ENCODE measurements around the gene OR7D2.
A peak's percentile ranks its signal among the peaks of the same experiment; 100 is the strongest.
"Not testable (repeated sequence)": the region's sequence is repeated elsewhere in the genome, so short reads cannot be mapped to it uniquely, and the experiment has no call there.

The OR7D2 gene

GRCh38 chr19:9178901-9179300, at the start of gene OR7D2:
TSS of gene OR7D2 (plus strand) at chr19:9178979. CDS start at chr19:9185782, 6,803 bp downstream.
- DNase-seq (ENCODE audit: low read depth): no peak

- DNase-seq (ENCODE audit: low read depth): no peak
These were observed 47.8 kb upstream of the OR7D2 start for GRCh38 chr19:9130965-9131364.

GRCh38 chr19:9132422-9132821, 46.4 kb upstream of the OR7D2 start:
- no peak for DNase-seq (ENCODE audit: low read depth)

GRCh38 chr19:9139609-9140158, 39.1 kb upstream of the OR7D2 start:
- DNase-seq (ENCODE audit: low read depth): no peak

GRCh38 chr19:9140159-9140874, 38.5 kb upstream of the OR7D2 start, which contains the start of gene ZNF317:
TSS of gene ZNF317 (plus strand) at chr19:9140397. CDS start at chr19:9156017, 15,620 bp downstream.
- DNase-seq (ENCODE audit: low read depth): peak; percentile 82

GRCh38 chr19:9144920-9145319, 33.9 kb upstream of the OR7D2 start:
- no peak for DNase-seq (ENCODE audit: low read depth)

- DNase-seq (ENCODE audit: low read depth): no peak
These were observed 31.9 kb upstream of the OR7D2 start for GRCh38 chr19:9146882-9147281.

- DNase-seq (ENCODE audit: low read depth): no peak
These were observed 30.1 kb upstream of the OR7D2 start for GRCh38 chr19:9148697-9149096.

- no peak for DNase-seq (ENCODE audit: low read depth)
These were observed 28.8 kb upstream of the OR7D2 start for GRCh38 chr19:9149997-9150396.

- DNase-seq (ENCODE audit: low read depth): no peak
These were observed 28.1 kb upstream of the OR7D2 start for GRCh38 chr19:9150650-9151049.

GRCh38 chr19:9151367-9151766, 27.4 kb upstream of the OR7D2 start:
- no peak for DNase-seq (ENCODE audit: low read depth)

GRCh38 chr19:9155591-9155990, 23.2 kb upstream of the OR7D2 start:
- no peak for DNase-seq (ENCODE audit: low read depth)

- DNase-seq (ENCODE audit: low read depth): no peak
These were observed 22.5 kb upstream of the OR7D2 start for GRCh38 chr19:9156304-9156703.

GRCh38 chr19:9159891-9160290, 18.9 kb upstream of the OR7D2 start:
- DNase-seq (ENCODE audit: low read depth): no peak

GRCh38 chr19:9161427-9161826, 17.4 kb upstream of the OR7D2 start:
- DNase-seq (ENCODE audit: low read depth): no peak

GRCh38 chr19:9165261-9165660, 13.5 kb upstream of the OR7D2 start:
- DNase-seq (ENCODE audit: low read depth): no peak

- no peak for DNase-seq (ENCODE audit: low read depth)
These were observed 11.9 kb upstream of the OR7D2 start for GRCh38 chr19:9166846-9167245.

GRCh38 chr19:9171393-9171991, 7.3 kb upstream of the OR7D2 start:
- no peak for DNase-seq (ENCODE audit: low read depth)

GRCh38 chr19:9175326-9175725, 3.5 kb upstream of the OR7D2 start:
- no peak for DNase-seq (ENCODE audit: low read depth)

- no peak for DNase-seq (ENCODE audit: low read depth)
These were observed 4.2 kb downstream of the OR7D2 start for GRCh38 chr19:9183000-9183399.

- no peak for DNase-seq (ENCODE audit: low read depth)
These were observed 8.4 kb downstream of the OR7D2 start for GRCh38 chr19:9187191-9187590.

GRCh38 chr19:9189535-9189934, 10.8 kb downstream of the OR7D2 start:
- DNase-seq (ENCODE audit: low read depth): no peak

- DNase-seq (ENCODE audit: low read depth): not testable (repeated sequence)
These were observed 19.3 kb downstream of the OR7D2 start for GRCh38 chr19:9198044-9198443.

Data from stimulated activated CD8-positive, alpha-beta memory T cell treated with anti-CD3 and anti-CD28 coated beads, Interleukin-4, amount 100 ng/mL, for 24 hours (primary cell).